ENCODE data around the gene IGLL1.

DNA sequence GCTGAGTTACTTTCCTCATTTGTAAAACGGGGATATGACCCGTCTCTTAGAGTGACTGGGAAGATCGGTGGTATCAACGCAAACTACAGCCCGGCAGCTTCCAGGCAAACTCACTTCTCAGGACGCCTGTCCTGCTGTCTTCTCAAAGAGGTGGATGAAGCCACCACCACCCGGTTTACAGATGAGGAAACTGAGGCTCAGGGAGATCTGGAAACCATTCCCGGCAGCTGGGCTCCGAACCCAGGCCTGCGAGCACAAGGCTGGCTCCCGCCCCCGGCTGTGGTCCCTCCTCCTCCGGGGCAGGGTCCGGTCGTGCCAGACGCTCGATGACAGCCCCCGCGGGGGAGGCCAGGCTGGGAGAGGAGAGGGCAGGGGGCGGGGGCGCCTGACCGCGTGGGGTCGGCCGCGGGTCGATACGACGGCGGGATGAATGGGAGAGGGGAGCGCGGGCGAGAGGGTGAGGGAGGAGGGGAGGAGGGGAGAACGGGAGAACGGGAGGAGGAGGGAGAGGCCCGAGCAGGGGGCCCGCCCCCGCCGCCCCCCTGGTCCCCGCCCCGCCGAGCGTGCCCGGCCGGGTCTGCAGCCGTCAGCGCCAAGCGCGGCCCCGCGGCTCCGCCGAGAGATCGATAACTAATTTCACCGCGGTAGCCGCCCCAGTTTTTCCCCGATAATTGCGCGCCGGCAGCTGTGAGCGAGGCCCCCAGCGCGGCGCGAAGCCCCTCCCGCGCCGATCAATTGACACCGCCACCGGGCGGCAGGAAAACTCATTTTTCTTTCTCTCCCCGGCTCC is 14.0 kb downstream of the IGLL1 start:
- TF ChIP-seq EZH2phosphoT487 (IDR thresholded peaks at IDR 0.05): peak; percentile 57
- TF ChIP-seq, protein P1, sequence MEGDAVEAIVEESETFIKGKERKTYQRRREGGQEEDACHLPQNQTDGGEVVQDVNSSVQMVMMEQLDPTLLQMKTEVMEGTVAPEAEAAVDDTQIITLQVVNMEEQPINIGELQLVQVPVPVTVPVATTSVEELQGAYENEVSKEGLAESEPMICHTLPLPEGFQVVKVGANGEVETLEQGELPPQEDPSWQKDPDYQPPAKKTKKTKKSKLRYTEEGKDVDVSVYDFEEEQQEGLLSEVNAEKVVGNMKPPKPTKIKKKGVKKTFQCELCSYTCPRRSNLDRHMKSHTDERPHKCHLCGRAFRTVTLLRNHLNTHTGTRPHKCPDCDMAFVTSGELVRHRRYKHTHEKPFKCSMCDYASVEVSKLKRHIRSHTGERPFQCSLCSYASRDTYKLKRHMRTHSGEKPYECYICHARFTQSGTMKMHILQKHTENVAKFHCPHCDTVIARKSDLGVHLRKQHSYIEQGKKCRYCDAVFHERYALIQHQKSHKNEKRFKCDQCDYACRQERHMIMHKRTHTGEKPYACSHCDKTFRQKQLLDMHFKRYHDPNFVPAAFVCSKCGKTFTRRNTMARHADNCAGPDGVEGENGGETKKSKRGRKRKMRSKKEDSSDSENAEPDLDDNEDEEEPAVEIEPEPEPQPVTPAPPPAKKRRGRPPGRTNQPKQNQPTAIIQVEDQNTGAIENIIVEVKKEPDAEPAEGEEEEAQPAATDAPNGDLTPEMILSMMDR (IDR thresholded peaks at IDR 0.05): no peak
- TF ChIP-seq EZH2 (IDR thresholded peaks at IDR 0.05): peak; percentile 65

Measured in neural progenitor cell (in vitro differentiated cells).